H1 (cell line): ENCODE data around the gene ARHGAP42. TPM values are rescaled to one million over a fixed set of nuclear protein-coding genes. Genes with fewer than 3 reads are reported as not detected.

Source experiments
- CTCF ChIA-PET: fragments of 300-600 bp; sonication (Branson Sonifier 250); formaldehyde crosslinking; loops from one replicate; lab custom pipeline; 2021; ENCODE audit not compliant: partially characterized antibody; lab: Charles Lee
- POLR2A ChIA-PET: fragments of 300-600 bp; sonication (Branson Sonifier 250); formaldehyde crosslinking; loops from one replicate; lab custom pipeline; 2021; ENCODE audit warnings: inconsistent platforms; ENCODE audit not compliant: partially characterized antibody; lab: Charles Lee
- DNase-seq, 2 experiments: peaks; one replicate each; pipeline versions ENCODE4 v3.0.0 to v3.0.0-alpha.2; 2010 to 2022; ENCODE audit warnings: low spot score in 2 of 2, low read depth in 1 of 2, mixed read lengths in 1 of 2
- FAIRE-seq: peaks from 2 replicates; lab custom pipeline; 2011; peaks lifted over from hg19 to GRCh38; lab: Jason Lieb, UNC
- H2AFZ ChIP-seq: 2 replicates; pipeline ENCODE4 v1.8.1; 2012; ENCODE audit warnings: low read length, inconsistent platforms
- H2AK5ac ChIP-seq: 2 replicates; pipeline ENCODE4 v1.6.1; 2013; ENCODE audit warnings: low read depth, low read length
- H2BK120ac ChIP-seq: replicated peaks from 2 replicates; pipeline ENCODE3; 2013; ENCODE audit warnings: low read depth, low read length, inconsistent platforms
- H2BK12ac ChIP-seq: 2 replicates; pipeline ENCODE4 v1.6.1; 2013; ENCODE audit warnings: low read depth, low read length
- H2BK15ac ChIP-seq: 2 replicates; pipeline ENCODE4 v1.6.1; 2013; ENCODE audit warnings: low read length
- H2BK20ac ChIP-seq: 2 replicates; pipeline ENCODE4 v1.6.1; 2013; ENCODE audit warnings: low read length
- H2BK5ac ChIP-seq: 2 replicates; pipeline ENCODE4 v1.6.1; 2013; ENCODE audit warnings: low read depth, low read length
- H3K14ac ChIP-seq: 2 replicates; pipeline ENCODE4 v1.6.1; 2013; ENCODE audit warnings: inconsistent platforms; ENCODE audit not compliant: insufficient read length
- H3K18ac ChIP-seq: 2 replicates; pipeline ENCODE4 v1.6.1; 2013; ENCODE audit warnings: low read length; ENCODE audit errors: extremely low read depth
- H3K23ac ChIP-seq: 2 replicates; pipeline ENCODE4 v1.6.1; 2013; ENCODE audit warnings: inconsistent platforms; ENCODE audit not compliant: insufficient read length
- H3K23me2 ChIP-seq: 2 replicates; pipeline ENCODE4 v1.6.1; 2013; ENCODE audit warnings: low read depth, low read length
- H3K27ac ChIP-seq: 2 replicates; pipeline ENCODE4 v1.6.1; 2011; ENCODE audit warnings: low read depth, low read length, inconsistent platforms
- H3K27me3 ChIP-seq, 4 experiments: replicated peaks in 1 of 4; 1 replicate in 1 of 4; 2 replicates in 3 of 4; pipeline versions ENCODE4 v1.6.1 to v1.8.1; 2011 to 2013; ENCODE audit warnings: low read length in 3 of 4, mild to moderate bottlenecking in 3 of 4, inconsistent platforms in 2 of 4, mixed read lengths in 2 of 4, moderate library complexity in 1 of 4; ENCODE audit not compliant: control insufficient read depth in 3 of 4, insufficient read depth in 3 of 4; ENCODE audit errors: extremely low read depth in 1 of 4
- H3K36me3 ChIP-seq, 4 experiments: 2 replicates each; pipeline versions ENCODE4 v1.6.1 to v1.8.1; 2011 to 2013; ENCODE audit warnings: mild to moderate bottlenecking in 4 of 4, low read length in 3 of 4, moderate library complexity in 2 of 4, control low read depth in 1 of 4, inconsistent platforms in 1 of 4; ENCODE audit not compliant: insufficient read depth in 4 of 4, control insufficient read depth in 2 of 4
- H3K4ac ChIP-seq: replicated peaks from 2 replicates; pipeline ENCODE3; 2013; ENCODE audit warnings: low read length, low read depth, mixed read lengths, inconsistent platforms; ENCODE audit not compliant: insufficient read length
- H3K4me1 ChIP-seq, 4 experiments: replicated peaks in 1 of 4; 1 replicate in 1 of 4; 2 replicates in 3 of 4; pipeline versions ENCODE4 v1.6.1 to v1.8.1; 2011 to 2013; ENCODE audit warnings: low read length in 3 of 4, inconsistent platforms in 2 of 4, mixed read lengths in 1 of 4; ENCODE audit not compliant: insufficient read depth in 4 of 4, control insufficient read depth in 3 of 4
- H3K4me2 ChIP-seq, 2 experiments: 2 replicates each; pipeline versions ENCODE4 v1.6.1 to v1.8.1; 2011 to 2013; ENCODE audit warnings: low read depth in 2 of 2, low read length in 2 of 2, control low read depth in 1 of 2, inconsistent platforms in 1 of 2, mild to moderate bottlenecking in 1 of 2; ENCODE audit not compliant: insufficient read depth in 1 of 2
- H3K4me3 ChIP-seq, 4 experiments: fragments of 200-600, 300-600 bp in 1 of 4; sonication (generic), shearing (Covaris generic), sonication (Bioruptor Twin) in 1 of 4; 2 replicates each; pipeline versions ENCODE4 v1.5.1 to v1.8.1; 2011 to 2016; ENCODE audit warnings: low read length in 4 of 4, low read depth in 3 of 4, control low read depth in 2 of 4, inconsistent platforms in 2 of 4, mild to moderate bottlenecking in 2 of 4, mixed read lengths in 1 of 4, moderate library complexity in 1 of 4; ENCODE audit not compliant: insufficient read depth in 2 of 4; ENCODE audit errors: extremely low read depth in 1 of 4
- H3K56ac ChIP-seq: replicated peaks from 2 replicates; pipeline ENCODE3; 2013; ENCODE audit warnings: low read depth, mild to moderate bottlenecking, mixed read lengths, low read length, inconsistent platforms; ENCODE audit not compliant: insufficient read length
- H3K79me1 ChIP-seq: 2 replicates; pipeline ENCODE4 v1.6.1; 2013; ENCODE audit warnings: low read depth, low read length, control low read depth
- H3K79me2 ChIP-seq, 2 experiments: 2 replicates each; pipeline versions ENCODE4 v1.6.1 to v1.8.1; 2012 to 2013; ENCODE audit warnings: low read length in 2 of 2, mild to moderate bottlenecking in 2 of 2, inconsistent platforms in 1 of 2; ENCODE audit not compliant: insufficient read depth in 2 of 2, control insufficient read depth in 1 of 2
- H3K9ac ChIP-seq, 4 experiments: replicated peaks in 1 of 4; 1 replicate in 1 of 4; 2 replicates in 3 of 4; pipeline versions ENCODE4 v1.6.1 to v1.8.1; 2011 to 2013; ENCODE audit warnings: low read depth in 3 of 4, low read length in 3 of 4, control low read depth in 2 of 4, mild to moderate bottlenecking in 2 of 4, moderate library complexity in 2 of 4, inconsistent platforms in 1 of 4; ENCODE audit errors: extremely low read depth in 1 of 4
- H3K9me3 ChIP-seq, 2 experiments: 2 replicates each; pipeline versions ENCODE4 v1.6.1 to v1.8.1; 2012 to 2013; ENCODE audit warnings: mild to moderate bottlenecking in 2 of 2, moderate library complexity in 2 of 2, control low read depth in 1 of 2, inconsistent platforms in 1 of 2, low read depth in 1 of 2, low read length in 1 of 2, mixed read lengths in 1 of 2; ENCODE audit not compliant: insufficient read depth in 2 of 2
- H4K20me1 ChIP-seq, 2 experiments: replicated peaks in 1 of 2; 2 replicates each; pipeline versions ENCODE3 to v1.8.1; 2011 to 2013; ENCODE audit warnings: inconsistent platforms in 2 of 2, low read length in 2 of 2, mild to moderate bottlenecking in 1 of 2; ENCODE audit not compliant: insufficient read depth in 2 of 2, control insufficient read depth in 1 of 2
- H4K5ac ChIP-seq: 2 replicates; pipeline ENCODE4 v1.6.1; 2013; ENCODE audit warnings: low read length, low read depth, mixed read lengths, inconsistent platforms; ENCODE audit not compliant: insufficient read length
- H4K8ac ChIP-seq: 2 replicates; pipeline ENCODE4 v1.8.0; 2013; ENCODE audit warnings: mild to moderate bottlenecking, moderate library complexity, low read length, inconsistent platforms; ENCODE audit not compliant: insufficient read depth; ENCODE audit errors: extremely low read depth
- H4K91ac ChIP-seq: replicated peaks from 2 replicates; pipeline ENCODE3; 2013; ENCODE audit warnings: low read length, mixed read lengths, inconsistent platforms; ENCODE audit not compliant: insufficient read length
- BACH1 ChIP-seq: IDR thresholded peaks from 2 replicates; pipeline ENCODE4 v1.6.1; 2012; ENCODE audit warnings: low read length, improper control_type of control experiment
- CBX5 ChIP-seq: fragments of 300-800, 300-1000 bp; sonication (generic); IDR thresholded peaks from 2 replicates; pipeline ENCODE4 v1.7.1; 2016; ENCODE audit warnings: antibody characterized with exemption, low read length, low read depth
- KDM1A ChIP-seq: fragments of 200-600, 300-600 bp; sonication (generic); IDR thresholded peaks from 2 replicates; pipeline ENCODE4 v1.7.1; 2016; ENCODE audit warnings: mild to moderate bottlenecking, low read length, borderline replicate concordance
- SP1 ChIP-seq: IDR thresholded peaks from 2 replicates; pipeline ENCODE4 v1.6.1; 2011; ENCODE audit warnings: low read depth, low read length
- SP2 ChIP-seq: IDR thresholded peaks from 2 replicates; pipeline ENCODE4 v1.6.1; 2012; ENCODE audit warnings: mild to moderate bottlenecking, low read length, inconsistent platforms
- SUZ12 ChIP-seq: fragments of 200-600 bp; sonication (generic); IDR thresholded peaks from 2 replicates; pipeline ENCODE4 v1.6.1; 2012; ENCODE audit warnings: mild to moderate bottlenecking, inconsistent platforms, low read length, moderate library complexity, mixed read lengths
- WGBS, 2 experiments: shearing (Covaris generic) in 1 of 2; methylation state at CpG; one replicate each; pipeline versions ENCODE4 v1.1.6 to v1.1.7; 2013 to 2015; ENCODE audit warnings: low lambda C conversion rate in 2 of 2, mixed read lengths in 2 of 2, inconsistent platforms in 1 of 2, low coverage in 1 of 2, missing lambda C conversion rate in 1 of 2; ENCODE audit not compliant: insufficient replicate concordance in 2 of 2, insufficient coverage in 1 of 2, insufficient read length in 1 of 2; ENCODE audit errors: extremely low coverage in 1 of 2, missing lambda C conversion rate in 1 of 2; 5-methylcytosine and 5-hydroxymethylcytosine counted together
- polyA plus RNA-seq, 7 experiments: library from polyadenylated mRNA; depleted of rRNA in 3 of 7; stranded (reverse) in 5 of 7; unstranded in 2 of 7; fragments of >200 nt in 5 of 7; fragments of 200-250 nt in 2 of 7; gene quantifications; 1 replicate in 5 of 7; 2 replicates in 1 of 7; 4 replicates in 1 of 7; pipeline versions ENCODE4 v1.2.1 to v1.2.3, GENCODE V29; 2011 to 2013; ENCODE audit warnings: missing spikeins in 2 of 7, mixed read lengths in 2 of 7
- total RNA-seq: library from RNA; stranded (reverse); fragmentation: NEBNext Ultra II Directional; extraction: Animal tissue kit (Norgen Biotek cat#: 25700); gene quantifications from 2 replicates; pipeline ENCODE4 v1.2.1, GENCODE V29; 2021

The ARHGAP42 gene
- total and polyA plus RNA-seq, 2 of the 8 experiments (the other 6 are each of a cell fraction or from before 2014, with no cell fraction given) = 22.2 to 33.5 TPM

GRCh38 chr11:101028644-101029043 is 341.6 kb downstream of the ARHGAP42 start:
- Histone ChIP-seq H2BK12ac (no peak overlapping the region), H4K20me1 (no peaks in the 10 kb centered on the region), H3K4ac (no peak overlapping the region), H3K36me3 (no peaks in the 10 kb centered on the region), H3K23ac (no peak overlapping the region), H4K8ac (no peak overlapping the region), H3K4me1 (no peaks in the 10 kb centered on the region), H2AFZ (no peak overlapping the region), H4K91ac (no peak overlapping the region), H2AK5ac (no peak overlapping the region), H2BK120ac (no peak overlapping the region), H3K23me2 (no peaks in the 10 kb centered on the region), H3K9me3 (no peaks in the 10 kb centered on the region), H3K79me2 (no peaks in the 10 kb centered on the region), H3K9ac (no peak overlapping the region), H2BK5ac (no peak overlapping the region), H3K14ac (no peak overlapping the region), H3K79me1 (no peaks in the 10 kb centered on the region), H2BK15ac (no peak overlapping the region), H4K5ac (no peak overlapping the region), H3K56ac (no peak overlapping the region), H3K18ac (no peak overlapping the region), H3K4me2 (no peak overlapping the region), H3K27me3 (no peaks in the 10 kb centered on the region), H3K27ac (no peak overlapping the region), H2BK20ac (no peak overlapping the region), H3K4me3 (no peak overlapping the region)
- FAIRE-seq = no peak
- CTCF ChIA-PET = interaction anchor here (1.0 kb wide), 1 partner anchor 16 kb away, joined by 4 read pairs; no protein-coding TSS in a partner anchor
- DNase-seq = no peak
- no peak for TF ChIP-seq SUZ12
- no peak for TF ChIP-seq CBX5
- TF ChIP-seq SP2 = no peak
- no peak for TF ChIP-seq KDM1A
- no peak for TF ChIP-seq BACH1
- no peak for TF ChIP-seq SP1
- POLR2A ChIA-PET = no interaction called here
- 75% methylated on average over 1 of the region's 1 CpG; no CpG with 5 or more reads in 1 of the 2 experiments for WGBS, 2 experiments
